ENCODE data around the gene KCNN1.

Gene KCNN1

DNA sequence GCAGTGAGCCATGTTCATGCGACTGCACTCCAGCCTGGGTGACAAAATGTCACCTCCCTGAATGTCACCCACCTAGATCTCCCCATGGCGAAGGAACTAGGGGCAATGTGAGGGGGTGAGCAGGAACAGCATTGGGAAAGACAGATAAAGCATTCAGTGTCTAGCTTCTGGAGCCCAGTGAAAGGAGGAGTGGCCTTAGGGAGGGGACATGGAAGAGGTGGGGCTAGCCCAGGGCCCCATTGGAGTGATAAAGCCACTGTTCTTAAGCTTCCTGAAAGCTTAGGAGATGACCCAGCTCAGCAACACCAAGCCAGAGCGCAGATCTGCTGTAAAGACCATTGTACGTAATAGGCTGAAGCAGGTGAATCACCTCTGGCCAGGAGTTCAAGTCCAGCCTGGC lies 13.0 kb upstream of the KCNN1 start:
- TF ChIP-seq, protein P1, sequence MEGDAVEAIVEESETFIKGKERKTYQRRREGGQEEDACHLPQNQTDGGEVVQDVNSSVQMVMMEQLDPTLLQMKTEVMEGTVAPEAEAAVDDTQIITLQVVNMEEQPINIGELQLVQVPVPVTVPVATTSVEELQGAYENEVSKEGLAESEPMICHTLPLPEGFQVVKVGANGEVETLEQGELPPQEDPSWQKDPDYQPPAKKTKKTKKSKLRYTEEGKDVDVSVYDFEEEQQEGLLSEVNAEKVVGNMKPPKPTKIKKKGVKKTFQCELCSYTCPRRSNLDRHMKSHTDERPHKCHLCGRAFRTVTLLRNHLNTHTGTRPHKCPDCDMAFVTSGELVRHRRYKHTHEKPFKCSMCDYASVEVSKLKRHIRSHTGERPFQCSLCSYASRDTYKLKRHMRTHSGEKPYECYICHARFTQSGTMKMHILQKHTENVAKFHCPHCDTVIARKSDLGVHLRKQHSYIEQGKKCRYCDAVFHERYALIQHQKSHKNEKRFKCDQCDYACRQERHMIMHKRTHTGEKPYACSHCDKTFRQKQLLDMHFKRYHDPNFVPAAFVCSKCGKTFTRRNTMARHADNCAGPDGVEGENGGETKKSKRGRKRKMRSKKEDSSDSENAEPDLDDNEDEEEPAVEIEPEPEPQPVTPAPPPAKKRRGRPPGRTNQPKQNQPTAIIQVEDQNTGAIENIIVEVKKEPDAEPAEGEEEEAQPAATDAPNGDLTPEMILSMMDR (IDR thresholded peaks at IDR 0.05) = no peak
- H3K27ac ChIP-seq = no peak overlapping the region
- H3K27me3 ChIP-seq = peaks cover 90% of the 10 kb centered on the region
- no peaks in the 10 kb centered on the region for H3K9me3 ChIP-seq
- H3K4me3 ChIP-seq (ENCODE audit: low read depth in 1 of 2, low read length in 1 of 2) = no peak overlapping the region
- H3K36me3 ChIP-seq = no peaks in the 10 kb centered on the region
- H3K4me1 ChIP-seq (ENCODE audit: control insufficient read depth in 1 of 2, insufficient read depth in 1 of 2, low read depth in 1 of 2, low read length in 1 of 2) = peaks cover 24 to 29% of the 10 kb centered on the region in 2 experiments

DNA sequence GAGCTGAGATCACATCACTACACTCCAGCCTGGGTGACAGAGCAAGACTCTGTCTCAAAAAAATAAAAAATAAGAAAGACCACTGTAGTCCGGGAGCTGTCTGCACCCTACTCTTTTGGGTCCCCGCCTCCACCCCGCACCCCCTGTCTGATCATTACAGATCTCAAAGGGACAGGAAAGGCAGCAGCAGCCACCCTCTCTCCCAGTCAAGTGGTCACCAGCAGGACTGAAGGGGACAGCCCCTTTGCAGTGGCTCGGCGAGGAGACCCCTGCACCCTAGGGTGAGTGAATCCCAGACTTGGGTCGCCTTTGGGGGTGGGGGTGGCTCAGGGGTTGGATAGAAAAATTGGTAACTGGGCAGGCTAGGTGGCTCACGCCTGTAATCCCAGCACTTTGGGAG lies 12.5 kb upstream of the KCNN1 start:
- no peaks in the 10 kb centered on the region for H3K36me3 ChIP-seq
- H3K27me3 ChIP-seq = peaks cover 85% of the 10 kb centered on the region
- H3K27ac ChIP-seq = no peak overlapping the region
- peaks cover 20 to 23% of the 10 kb centered on the region in 2 experiments for H3K4me1 ChIP-seq (ENCODE audit: control insufficient read depth in 1 of 2, insufficient read depth in 1 of 2, low read depth in 1 of 2, low read length in 1 of 2)
- no peaks in the 10 kb centered on the region for H3K9me3 ChIP-seq
- H3K4me3 ChIP-seq (ENCODE audit: low read depth in 1 of 2, low read length in 1 of 2) = no peak overlapping the region
- TF ChIP-seq, protein P1 (IDR thresholded peaks at IDR 0.05) = no peak

DNA sequence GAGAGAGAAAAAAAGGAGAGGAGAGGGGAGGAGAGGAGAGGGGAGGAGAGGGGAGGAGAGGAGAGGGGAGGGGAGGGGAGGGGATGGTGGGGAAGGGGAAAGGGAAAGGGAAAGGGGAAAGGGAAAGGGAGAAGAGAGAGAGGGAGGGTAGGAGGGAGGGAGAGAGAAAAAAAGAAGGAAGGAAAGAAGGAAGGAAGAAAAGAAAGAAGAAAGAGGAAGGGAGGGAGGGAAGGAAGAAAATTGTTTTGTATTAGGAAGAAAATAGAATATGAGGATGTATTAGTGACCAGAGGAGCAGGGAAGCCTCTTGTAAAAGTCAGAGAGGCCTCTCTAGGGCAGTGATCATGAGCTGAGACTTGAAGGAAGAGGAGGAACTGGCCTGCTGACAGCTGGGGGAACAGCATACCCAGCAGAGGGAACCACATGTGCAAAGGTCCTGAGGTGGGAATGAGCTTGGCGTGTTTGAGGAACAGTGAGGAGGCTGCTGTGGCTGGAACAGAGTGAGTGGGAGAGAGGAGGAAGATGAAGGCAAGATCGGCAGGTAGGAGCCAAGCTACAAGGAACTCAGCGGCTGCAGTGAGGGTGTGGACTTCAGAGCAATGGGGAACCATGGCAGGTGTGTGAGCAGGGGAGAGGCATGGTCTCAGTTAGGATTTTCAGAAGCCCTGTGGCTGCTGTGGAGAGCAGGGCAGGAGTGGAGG lies 9.6 kb upstream of the KCNN1 start:
- Histone ChIP-seq H3K9me3 (no peaks in the 10 kb centered on the region), H3K27ac (no peak overlapping the region), H3K36me3 (no peaks in the 10 kb centered on the region), H3K27me3 (peaks cover 72% of the 10 kb centered on the region), H3K4me3 (ENCODE audit: low read depth in 1 of 2, low read length in 1 of 2) (no peak overlapping the region), H3K4me1 (ENCODE audit: control insufficient read depth in 1 of 2, insufficient read depth in 1 of 2, low read depth in 1 of 2, low read length in 1 of 2) (no peaks in the 10 kb centered on the region)
- TF ChIP-seq, protein P1 (IDR thresholded peaks at IDR 0.05) = no peak

DNA sequence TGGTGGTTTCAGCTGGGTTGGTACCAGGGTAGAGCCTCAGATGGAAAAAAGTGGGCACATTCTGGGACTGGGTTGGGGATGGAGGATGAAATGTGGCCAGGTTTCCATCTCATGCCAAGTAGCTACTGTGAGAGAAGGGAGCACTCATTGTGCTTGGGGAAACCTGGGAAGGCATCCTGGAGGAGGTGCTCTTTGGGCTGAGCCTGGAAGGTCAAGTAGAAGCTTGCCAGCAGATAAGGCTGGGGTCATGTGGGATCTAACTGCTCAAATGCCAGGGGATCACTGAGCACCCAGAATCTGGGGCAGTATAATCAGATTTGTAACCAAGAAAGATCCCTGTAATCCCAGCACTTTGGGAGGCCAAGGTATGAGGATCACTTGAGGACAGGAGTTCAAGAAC lies 9.0 kb upstream of the KCNN1 start:
- Histone ChIP-seq H3K4me1 (ENCODE audit: control insufficient read depth in 1 of 2, insufficient read depth in 1 of 2, low read depth in 1 of 2, low read length in 1 of 2) (no peaks in the 10 kb centered on the region), H3K4me3 (ENCODE audit: low read depth in 1 of 2, low read length in 1 of 2) (no peak overlapping the region), H3K27ac (no peak overlapping the region), H3K27me3 (peaks cover 66% of the 10 kb centered on the region), H3K36me3 (no peaks in the 10 kb centered on the region), H3K9me3 (no peaks in the 10 kb centered on the region)
- TF ChIP-seq, protein P1 (IDR thresholded peaks at IDR 0.05) = no peak

DNA sequence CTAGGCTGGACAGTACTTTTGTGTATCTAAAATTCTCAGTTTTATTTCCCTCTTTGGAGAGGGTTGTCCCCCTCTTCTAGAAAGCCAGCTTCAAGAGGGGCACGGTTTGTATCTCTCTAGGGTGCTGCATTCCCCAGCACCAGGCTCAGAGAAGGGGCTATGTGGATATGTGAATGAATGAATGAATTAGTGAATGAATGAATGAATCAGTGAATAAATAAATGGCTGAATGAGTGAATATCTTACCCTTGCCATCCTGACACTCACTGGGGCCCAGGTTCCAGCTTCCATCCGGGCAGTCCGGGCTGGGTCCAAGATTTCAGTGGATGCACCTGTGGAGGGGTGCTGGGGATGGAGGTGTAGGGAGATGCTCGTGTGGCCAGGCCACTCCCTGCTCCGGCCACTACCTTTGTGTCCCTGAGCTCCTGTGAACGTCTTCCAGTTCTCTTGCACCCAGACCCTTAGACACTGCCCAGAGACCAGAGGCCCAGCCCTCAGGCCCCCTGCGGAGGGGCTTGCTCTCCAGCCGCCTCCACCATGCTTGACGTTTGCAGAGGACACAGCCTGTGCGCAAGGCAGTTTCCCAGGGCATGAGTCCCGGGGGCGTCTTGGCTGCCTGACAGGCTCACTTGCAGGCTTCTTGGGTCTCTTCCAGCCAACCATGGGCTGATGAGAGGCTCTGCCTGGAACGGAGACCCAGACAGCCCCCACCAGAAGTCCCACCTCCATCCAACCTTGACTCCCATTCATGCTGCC lies 2.8 kb upstream of the KCNN1 start:
- peaks cover 77% of the 10 kb centered on the region for H3K27me3 ChIP-seq
- no peaks in the 10 kb centered on the region for H3K36me3 ChIP-seq
- H3K9me3 ChIP-seq = no peaks in the 10 kb centered on the region
- TF ChIP-seq, protein P1 (IDR thresholded peaks at IDR 0.05) = no peak
- H3K4me1 ChIP-seq (ENCODE audit: control insufficient read depth in 1 of 2, insufficient read depth in 1 of 2, low read depth in 1 of 2, low read length in 1 of 2) = no peaks in the 10 kb centered on the region
- no peak overlapping the region for H3K27ac ChIP-seq
- no peak overlapping the region for H3K4me3 ChIP-seq (ENCODE audit: low read depth in 1 of 2, low read length in 1 of 2)
